ENCODE measurements around the gene BIN1. TPM values are rescaled to one million over a fixed set of nuclear protein-coding genes. Genes with fewer than 3 reads are reported as not detected.

BIN1 gene
- polyA plus RNA-seq, 1 donor (not counting 4 experiments of a cell fraction or from before 2014, with no cell fraction given), result 5.4 TPM

DNA sequence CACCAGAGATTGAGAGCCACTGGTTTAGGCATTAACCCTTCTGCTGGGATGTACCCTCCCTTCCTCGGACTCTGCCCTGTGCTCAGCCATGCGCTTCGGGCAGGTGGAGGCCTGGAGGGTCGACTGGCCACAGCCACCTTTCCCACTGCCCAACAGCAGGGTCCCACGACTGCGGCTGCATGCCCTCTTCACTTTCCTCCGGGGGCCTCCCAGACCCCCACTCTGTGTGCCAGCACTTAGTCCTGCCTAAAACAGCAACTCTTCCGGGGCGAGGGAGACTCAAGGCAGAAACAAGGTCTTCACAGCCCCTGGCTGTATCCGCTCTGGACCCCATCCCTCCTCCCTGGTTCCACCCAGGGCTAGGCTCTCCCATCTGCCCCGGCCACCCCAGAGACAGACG lies 31.3 kb upstream of the BIN1 start:
- TF ChIP-seq EZH2 (IDR thresholded peaks at IDR 0.05; ENCODE audit: low read length), result no peak
- TF ChIP-seq, protein P1, sequence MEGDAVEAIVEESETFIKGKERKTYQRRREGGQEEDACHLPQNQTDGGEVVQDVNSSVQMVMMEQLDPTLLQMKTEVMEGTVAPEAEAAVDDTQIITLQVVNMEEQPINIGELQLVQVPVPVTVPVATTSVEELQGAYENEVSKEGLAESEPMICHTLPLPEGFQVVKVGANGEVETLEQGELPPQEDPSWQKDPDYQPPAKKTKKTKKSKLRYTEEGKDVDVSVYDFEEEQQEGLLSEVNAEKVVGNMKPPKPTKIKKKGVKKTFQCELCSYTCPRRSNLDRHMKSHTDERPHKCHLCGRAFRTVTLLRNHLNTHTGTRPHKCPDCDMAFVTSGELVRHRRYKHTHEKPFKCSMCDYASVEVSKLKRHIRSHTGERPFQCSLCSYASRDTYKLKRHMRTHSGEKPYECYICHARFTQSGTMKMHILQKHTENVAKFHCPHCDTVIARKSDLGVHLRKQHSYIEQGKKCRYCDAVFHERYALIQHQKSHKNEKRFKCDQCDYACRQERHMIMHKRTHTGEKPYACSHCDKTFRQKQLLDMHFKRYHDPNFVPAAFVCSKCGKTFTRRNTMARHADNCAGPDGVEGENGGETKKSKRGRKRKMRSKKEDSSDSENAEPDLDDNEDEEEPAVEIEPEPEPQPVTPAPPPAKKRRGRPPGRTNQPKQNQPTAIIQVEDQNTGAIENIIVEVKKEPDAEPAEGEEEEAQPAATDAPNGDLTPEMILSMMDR (optimal IDR thresholded peaks at IDR 0.05 in 1 of 3, IDR thresholded peaks at IDR 0.05 in 1 of 3, conservative IDR thresholded peaks at IDR 0.05 in 1 of 3; ENCODE audit: extremely low read depth in 1 of 3, insufficient read depth in 2 of 3, low read length in 3 of 3), result no peak
- peaks cover 6% of the 10 kb centered on the region for H3K4me1 ChIP-seq (ENCODE audit: control insufficient read depth, extremely low read depth, insufficient read depth, low read length)
- no peak overlapping the region for H3K27ac ChIP-seq (ENCODE audit: control insufficient read depth, insufficient read depth, low read length)
- H3K4me3 ChIP-seq (ENCODE audit: control insufficient read depth in 2 of 3, extremely low read depth in 1 of 3, insufficient read depth in 2 of 3, low read depth in 1 of 3, low read length in 3 of 3), result no peak overlapping the region
- H3K36me3 ChIP-seq (ENCODE audit: control insufficient read depth in 2 of 2, extremely low read depth in 1 of 2, insufficient read depth in 2 of 2, low read length in 2 of 2), result no peaks in the 10 kb centered on the region
- H3K27me3 ChIP-seq (ENCODE audit: control insufficient read depth, extremely low read depth, insufficient read depth, low read length), result no peaks in the 10 kb centered on the region
- H3K79me2 ChIP-seq (ENCODE audit: control insufficient read depth, insufficient read depth, low read length), result no peaks in the 10 kb centered on the region
- no peak for DNase-seq (ENCODE audit: low read depth, low spot score)
- no peak overlapping the region for H3K4me2 ChIP-seq (ENCODE audit: control insufficient read depth, extremely low read depth, insufficient read depth, low read depth, low read length)
- FAIRE-seq, result no peak
- no peaks in the 10 kb centered on the region for H3K9me1 ChIP-seq (ENCODE audit: control insufficient read depth, extremely low read depth, insufficient read depth, low read length)
- H2AFZ ChIP-seq (ENCODE audit: control insufficient read depth, low read length), result no peak overlapping the region
- no peaks in the 10 kb centered on the region for H3K9me3 ChIP-seq (ENCODE audit: control insufficient read depth, low read depth, low read length)
- H3K9ac ChIP-seq (ENCODE audit: control insufficient read depth, extremely low read depth, insufficient read depth, low read length), result no peak overlapping the region
- no peaks in the 10 kb centered on the region for H4K20me1 ChIP-seq (ENCODE audit: control insufficient read depth, extremely low read depth, insufficient read depth, low read length)
- dilution Hi-C loops (cut with MboI; ENCODE audit: extremely low pct_ligation_motif_present, low sequenced_read_pairs), result no loop called here

DNA sequence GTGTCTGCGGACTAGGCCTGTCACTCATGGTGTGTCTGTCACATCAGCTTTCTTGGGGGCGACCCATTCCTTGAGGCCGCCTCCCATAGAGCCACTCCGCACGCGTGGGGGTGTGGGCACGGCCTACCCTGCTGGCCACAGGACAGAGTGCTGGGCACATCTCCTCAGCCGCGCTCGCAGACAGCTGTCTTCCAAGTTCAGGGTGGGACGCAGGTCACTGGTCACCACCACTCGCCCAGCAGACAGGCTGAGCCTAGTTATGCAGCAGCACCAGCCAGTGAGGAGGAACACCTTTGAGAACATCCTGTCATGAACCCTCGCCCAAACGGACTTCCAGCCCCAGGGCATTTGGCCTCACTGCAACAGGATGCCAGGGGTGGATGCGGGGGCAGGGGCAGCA lies 30.8 kb upstream of the BIN1 start:
- no peaks in the 10 kb centered on the region for H3K9me1 ChIP-seq (ENCODE audit: control insufficient read depth, extremely low read depth, insufficient read depth, low read length)
- no peak overlapping the region for H2AFZ ChIP-seq (ENCODE audit: control insufficient read depth, low read length)
- no peaks in the 10 kb centered on the region for H4K20me1 ChIP-seq (ENCODE audit: control insufficient read depth, extremely low read depth, insufficient read depth, low read length)
- DNase-seq (ENCODE audit: low read depth, low spot score), result no peak
- no peaks in the 10 kb centered on the region for H3K9me3 ChIP-seq (ENCODE audit: control insufficient read depth, low read depth, low read length)
- no peak overlapping the region for H3K9ac ChIP-seq (ENCODE audit: control insufficient read depth, extremely low read depth, insufficient read depth, low read length)
- TF ChIP-seq EZH2 (IDR thresholded peaks at IDR 0.05; ENCODE audit: low read length), result no peak
- TF ChIP-seq, protein P1 (optimal IDR thresholded peaks at IDR 0.05 in 1 of 3, IDR thresholded peaks at IDR 0.05 in 1 of 3, conservative IDR thresholded peaks at IDR 0.05 in 1 of 3; ENCODE audit: extremely low read depth in 1 of 3, insufficient read depth in 2 of 3, low read length in 3 of 3), result no peak
- FAIRE-seq, result no peak
- peaks cover 6% of the 10 kb centered on the region for H3K4me1 ChIP-seq (ENCODE audit: control insufficient read depth, extremely low read depth, insufficient read depth, low read length)
- no peak overlapping the region for H3K4me3 ChIP-seq (ENCODE audit: control insufficient read depth in 2 of 3, extremely low read depth in 1 of 3, insufficient read depth in 2 of 3, low read depth in 1 of 3, low read length in 3 of 3)
- no peaks in the 10 kb centered on the region for H3K79me2 ChIP-seq (ENCODE audit: control insufficient read depth, insufficient read depth, low read length)
- H3K27ac ChIP-seq (ENCODE audit: control insufficient read depth, insufficient read depth, low read length), result no peak overlapping the region
- no peaks in the 10 kb centered on the region for H3K27me3 ChIP-seq (ENCODE audit: control insufficient read depth, extremely low read depth, insufficient read depth, low read length)
- no peak overlapping the region for H3K4me2 ChIP-seq (ENCODE audit: control insufficient read depth, extremely low read depth, insufficient read depth, low read depth, low read length)
- H3K36me3 ChIP-seq (ENCODE audit: control insufficient read depth in 2 of 2, extremely low read depth in 1 of 2, insufficient read depth in 2 of 2, low read length in 2 of 2), result no peaks in the 10 kb centered on the region
- dilution Hi-C loops (cut with MboI; ENCODE audit: extremely low pct_ligation_motif_present, low sequenced_read_pairs), result no loop called here
